Panc1 (cell line): ENCODE data around the gene FBLN7. TPM values are rescaled to one million over a fixed set of nuclear protein-coding genes. Genes with fewer than 3 reads are reported as not detected.
"Not testable (repeated sequence)": the region's sequence is repeated elsewhere in the genome, so short reads cannot be mapped to it uniquely, and the experiment has no call there.

Source experiments
- ATAC-seq: fragments of 200-7000 bp; cut with Tn5 transposase; 2 replicates; pipeline ENCODE4 v1.9.1; 2020; ENCODE audit warnings: mild to moderate bottlenecking, moderate library complexity
- BruUV-seq: library from RNA; stranded (reverse); fragments of 400-500 nt; replicated peaks from 2 replicates; lab custom pipeline; 2021; lab: Mats Ljungman, UMichigan
- CTCF ChIA-PET: fragments of 300-600 bp; sonication (Branson Sonifier 250); formaldehyde crosslinking; loops from one replicate; lab custom pipeline; 2022; ENCODE audit warnings: antibody characterized with exemption; lab: Charles Lee
- POLR2A ChIA-PET: fragments of 300-600 bp; sonication (Branson Sonifier 250); formaldehyde crosslinking; loops from one replicate; lab custom pipeline; 2022; ENCODE audit warnings: antibody characterized with exemption; lab: Charles Lee
- DNase-seq: peaks from one replicate; pipeline ENCODE4 v3.0.0-alpha.2; 2010; ENCODE audit warnings: low read depth, low spot score
- H3K27ac ChIP-seq: 2 replicates; pipeline ENCODE4 v1.5.1; 2011; ENCODE audit warnings: mild to moderate bottlenecking, low read length, inconsistent platforms
- H3K27me3 ChIP-seq: fragments of 200-500 bp; sonication (Bioruptor generic); 2 replicates; pipeline ENCODE4 v1.6.0; 2014; ENCODE audit warnings: low read length, inconsistent platforms; ENCODE audit not compliant: control insufficient read depth, insufficient read depth
- H3K36me3 ChIP-seq: fragments of 200-500 bp; sonication (Bioruptor generic); 2 replicates; pipeline ENCODE4 v1.5.1; 2014; ENCODE audit warnings: inconsistent platforms, mild to moderate bottlenecking, low read length, moderate library complexity; ENCODE audit not compliant: control insufficient read depth, insufficient read depth
- H3K4me1 ChIP-seq: 2 replicates; pipeline ENCODE4 v1.5.1; 2011; ENCODE audit warnings: inconsistent platforms, mild to moderate bottlenecking, low read length, moderate library complexity; ENCODE audit not compliant: control insufficient read depth, insufficient read depth
- H3K4me3 ChIP-seq, 2 experiments: 2 replicates each; pipeline ENCODE4 v1.5.1; 2011 to 2012; ENCODE audit warnings: low read depth in 2 of 2, low read length in 2 of 2, mild to moderate bottlenecking in 2 of 2, inconsistent platforms in 1 of 2, moderate library complexity in 1 of 2
- H3K9me3 ChIP-seq: fragments of 200-500 bp; sonication (Bioruptor generic); 2 replicates; pipeline ENCODE4 v1.5.1; 2014; ENCODE audit warnings: low read depth, mild to moderate bottlenecking, inconsistent platforms, low read length, moderate library complexity; ENCODE audit not compliant: control insufficient read depth, insufficient read depth
- CTCF ChIP-seq: fragments of 450-650 bp; IDR thresholded peaks from 2 replicates; pipeline ENCODE4 v1.5.1; 2017; ENCODE audit warnings: mild to moderate bottlenecking
- POLR2AphosphoS5 ChIP-seq: IDR thresholded peaks from 2 replicates; pipeline ENCODE4 v1.6.1; 2012; ENCODE audit warnings: mild to moderate bottlenecking, low read depth, low read length, moderate library complexity
- REST ChIP-seq, 2 experiments: IDR thresholded peaks; 2 replicates each; pipeline ENCODE4 v1.6.1; 2011 to 2012; ENCODE audit warnings: low read depth in 2 of 2, control low read depth in 1 of 2, low read length in 1 of 2, mild to moderate bottlenecking in 1 of 2, moderate library complexity in 1 of 2; ENCODE audit not compliant: insufficient read depth in 1 of 2
- SIN3A ChIP-seq: IDR thresholded peaks from 2 replicates; pipeline ENCODE4 v1.6.1; 2012; ENCODE audit warnings: low read depth, mild to moderate bottlenecking, low read length, moderate library complexity, borderline replicate concordance; ENCODE audit not compliant: insufficient read depth
- TCF7L2 ChIP-seq: IDR thresholded peaks from 2 replicates; pipeline ENCODE4 v1.6.1; 2011; ENCODE audit warnings: mild to moderate bottlenecking, low read depth, low read length, inconsistent platforms
- in situ Hi-C: cut with HindIII; loops from 2 replicates; pipeline ENCODE4 v1.10.0; 2016; ENCODE audit warnings: low sequenced_read_pairs, low pct_unique_long_range_greater_than_20kb
- intact Hi-C: fragments of 100-400 bp; cut with micrococcal nuclease; formaldehyde crosslinking; loops from one replicate; pipeline ENCODE4 v1.10.0; 2022; ENCODE audit not compliant: unreplicated experiment
- total RNA-seq: library from RNA; stranded (reverse); gene quantifications from one replicate; pipeline ENCODE4 v1.2.1, GENCODE V29; 2021; ENCODE audit not compliant: unreplicated experiment

The FBLN7 gene
- total RNA-seq, 1 experiment from 2014 or later: 0.95 TPM

- POLR2A ChIA-PET: no interaction called here
- Histone ChIP-seq H3K4me1 (no peaks in the 10 kb centered on the region), H3K4me3 (no peak overlapping the region), H3K9me3 (peaks cover 14% of the 10 kb centered on the region), H3K27me3 (no peaks in the 10 kb centered on the region), H3K36me3 (peaks cover 2% of the 10 kb centered on the region), H3K27ac (no peak overlapping the region)
- intact Hi-C loops (no loop called here), in situ Hi-C loops (no loop called here)
- DNase-seq: no peak
- BruUV-seq: no TSS peak
- no peak for TF ChIP-seq TCF7L2
- no peak for TF ChIP-seq POLR2AphosphoS5
- TF ChIP-seq CTCF: no peak
- TF ChIP-seq REST (IDR thresholded peaks at IDR 0.05; ENCODE audit: insufficient read depth in 1 of 2, low read depth in 2 of 2, low read length in 1 of 2): no peak
- TF ChIP-seq SIN3A: no peak
- no peak for ATAC-seq
- CTCF ChIA-PET: no interaction called here
These were observed 27.2 kb upstream of the FBLN7 start for GRCh38 chr2:112110966-112111365.

- DNase-seq, H3K4me3 ChIP-seq, H3K4me1 ChIP-seq, intact Hi-C loops, H3K36me3 ChIP-seq, ATAC-seq, H3K27me3 ChIP-seq, POLR2A ChIA-PET, H3K27ac ChIP-seq, BruUV-seq, CTCF ChIA-PET, in situ Hi-C loops: not testable (repeated sequence)
- H3K9me3 ChIP-seq: peaks cover 12% of the 10 kb centered on the region
These were observed 24.8 kb upstream of the FBLN7 start for GRCh38 chr2:112113354-112113753.

GRCh38 chr2:112118148-112118547 lies 20.0 kb upstream of the FBLN7 start:
- Histone ChIP-seq H3K4me3 (no peak overlapping the region), H3K36me3 (peaks cover 8% of the 10 kb centered on the region; the same call in 1 of the 2 replicates), H3K27ac (no peak overlapping the region), H3K27me3 (no peaks in the 10 kb centered on the region), H3K4me1 (no peaks in the 10 kb centered on the region), H3K9me3 (no peaks in the 10 kb centered on the region)
- intact Hi-C loops (no loop called here), in situ Hi-C loops (no loop called here)
- ChIA-PET POLR2A (no interaction called here), CTCF (no interaction called here)
- TF ChIP-seq POLR2AphosphoS5 (no peak), SIN3A (no peak), CTCF (0 out of 2 replicates have a peak, but pooled peaks have one; percentile 17)
- no peak for DNase-seq
- no peak for ATAC-seq
- BruUV-seq: no TSS peak
